Epidermal melanocyte (primary cell): ENCODE measurements around the gene ARHGAP23.
"Not testable (repeated sequence)": the region's sequence is repeated elsewhere in the genome, so short reads cannot be mapped to it uniquely, and the experiment has no call there.

Source experiments
- DNase-seq: peaks from one replicate; pipeline ENCODE4 v3.0.0; 2011; ENCODE audit warnings: low spot score; ENCODE audit not compliant: insufficient read length

The ARHGAP23 gene

GRCh38 chr17:38420518-38420917 lies 7.7 kb upstream of the ARHGAP23 start:
- DNase-seq = peak; percentile 2

- DNase-seq = peak; percentile 41
Observed at GRCh38 chr17:38421171-38421841, 7.0 kb upstream of the ARHGAP23 start.

GRCh38 chr17:38421871-38422827 lies 6.1 kb upstream of the ARHGAP23 start:
- peak; percentile 6 for DNase-seq

GRCh38 chr17:38424297-38424972 lies 3.8 kb upstream of the ARHGAP23 start:
- DNase-seq = peak; percentile 3

- DNase-seq = no peak
Observed at GRCh38 chr17:38425031-38425430, 3.2 kb upstream of the ARHGAP23 start.

- DNase-seq = peak; percentile 1
Observed at GRCh38 chr17:38425744-38426143, 2.5 kb upstream of the ARHGAP23 start.

- DNase-seq = peak; percentile 8
Observed at GRCh38 chr17:38426441-38426840, 1.8 kb upstream of the ARHGAP23 start.

- DNase-seq = peak; percentile 1
Observed at GRCh38 chr17:38427160-38427949, 909 bp upstream of the ARHGAP23 start.

- DNase-seq = peak; percentile 55
Observed at GRCh38 chr17:38428643-38429371, 543 bp downstream of the ARHGAP23 start.

- peak; percentile 20 for DNase-seq
Observed at GRCh38 chr17:38429476-38430100, 1.3 kb downstream of the ARHGAP23 start.

- DNase-seq = peak; percentile 30
Observed at GRCh38 chr17:38430316-38430715, 2.1 kb downstream of the ARHGAP23 start.

GRCh38 chr17:38430822-38431221 lies 2.6 kb downstream of the ARHGAP23 start:
- peak; percentile 1 for DNase-seq

GRCh38 chr17:38431346-38432145 lies 3.3 kb downstream of the ARHGAP23 start:
- DNase-seq = peak; percentile 3

GRCh38 chr17:38434178-38434665 lies 6.0 kb downstream of the ARHGAP23 start:
- no peak for DNase-seq

GRCh38 chr17:38435795-38436194 lies 7.5 kb downstream of the ARHGAP23 start:
- no peak for DNase-seq

- no peak for DNase-seq
Observed at GRCh38 chr17:38436386-38436785, 8.1 kb downstream of the ARHGAP23 start.

GRCh38 chr17:38437313-38437712 lies 9.0 kb downstream of the ARHGAP23 start:
- not testable (repeated sequence) for DNase-seq

- no peak for DNase-seq
Observed at GRCh38 chr17:38439436-38439835, 11.2 kb downstream of the ARHGAP23 start.
